GM12878 (cell line): ENCODE measurements around the gene LAMA5. TPM values are rescaled to one million over a fixed set of nuclear protein-coding genes. Genes with fewer than 3 reads are reported as not detected.

Experiments
- ATAC-seq: fragments of 200-7000 bp; cut with Tn5 transposase; 3 replicates; pipeline ENCODE4 v1.9.1; 2020; ENCODE audit warnings: mild to moderate bottlenecking, moderate library complexity
- BruUV-seq: library from RNA; stranded (reverse); fragments of 400-500 nt; replicated peaks from 2 replicates; lab custom pipeline; 2021; lab: Mats Ljungman, UMichigan
- CTCF ChIA-PET: fragments of 300-600 bp; sonication (Branson Sonifier 250); formaldehyde crosslinking; extraction: SDS; loops from one replicate; lab custom pipeline; 2021; ENCODE audit warnings: inconsistent platforms; lab: Yijun Ruan, JAX
- POLR2A ChIA-PET: fragments of 350-600 bp; formaldehyde crosslinking; extraction: SDS; loops from one replicate; lab custom pipeline; 2021; ENCODE audit warnings: inconsistent platforms; lab: Charles Lee
- RAD21 ChIA-PET: fragments of 300-600 bp; sonication (Branson Sonifier 250); formaldehyde crosslinking; loops from one replicate; lab custom pipeline; 2023; ENCODE audit warnings: antibody characterized with exemption; ENCODE audit not compliant: unreplicated experiment; lab: Charles Lee
- SMC1A ChIA-PET: fragments of 300-600 bp; sonication (Branson Sonifier 250); formaldehyde crosslinking; loops from one replicate; lab custom pipeline; 2023; ENCODE audit not compliant: unreplicated experiment, uncharacterized antibody; lab: Charles Lee
- DNase-seq: peaks from one replicate; pipeline ENCODE4 v3.0.0-alpha.2; 2011; ENCODE audit warnings: low read depth, low spot score
- FAIRE-seq: peaks from 3 replicates; lab custom pipeline; 2011; peaks lifted over from hg19 to GRCh38; lab: Jason Lieb, UNC
- H2AFZ ChIP-seq: 2 replicates; pipeline ENCODE4 v1.6.0; 2011; ENCODE audit warnings: low read depth, low read length, control low read depth; ENCODE audit not compliant: control insufficient read depth
- H3K27ac ChIP-seq: 2 replicates; pipeline ENCODE4 v1.5.1; 2011; ENCODE audit warnings: control low read depth; ENCODE audit not compliant: control insufficient read depth, insufficient read depth
- H3K27me3 ChIP-seq, 2 experiments: replicated peaks in 1 of 2; 2 replicates each; pipeline versions ENCODE4 v1.6.0 to v1.6.1; 2011; ENCODE audit warnings: low read length in 1 of 2; ENCODE audit not compliant: control insufficient read depth in 2 of 2, insufficient read depth in 2 of 2
- H3K36me3 ChIP-seq, 2 experiments: 2 replicates each; pipeline ENCODE4 v1.5.1; 2011; ENCODE audit warnings: low read length in 1 of 2; ENCODE audit not compliant: control insufficient read depth in 2 of 2, insufficient read depth in 2 of 2
- H3K4me1 ChIP-seq: 2 replicates; pipeline ENCODE4 v1.6.1; 2011; ENCODE audit warnings: mild to moderate bottlenecking, low read length, moderate library complexity, mixed read lengths; ENCODE audit not compliant: control insufficient read depth, insufficient read depth
- H3K4me2 ChIP-seq: 2 replicates; pipeline ENCODE4 v1.6.0; 2011; ENCODE audit warnings: control low read depth; ENCODE audit not compliant: control insufficient read depth, insufficient read depth
- H3K4me3 ChIP-seq: fragments of 200-600 bp; sonication (generic); 2 replicates; pipeline ENCODE4 v1.5.1; 2016
- H3K79me2 ChIP-seq: 2 replicates; pipeline ENCODE4 v1.6.0; 2011; ENCODE audit warnings: low read length; ENCODE audit not compliant: control insufficient read depth, insufficient read depth
- H3K9ac ChIP-seq: 2 replicates; pipeline ENCODE4 v1.8.0; 2011; ENCODE audit warnings: low read length, control low read depth, mixed read lengths; ENCODE audit not compliant: control insufficient read depth, insufficient read depth
- H3K9me3 ChIP-seq: replicated peaks from 3 replicates; pipeline ENCODE4 v1.5.1; 2011; ENCODE audit warnings: mild to moderate bottlenecking, low read length; ENCODE audit not compliant: control insufficient read depth, insufficient read depth
- H4K20me1 ChIP-seq: 2 replicates; pipeline ENCODE4 v1.6.0; 2011; ENCODE audit not compliant: control insufficient read depth, insufficient read depth
- CEBPZ ChIP-seq: fragments of 150-350 bp; IDR thresholded peaks from 2 replicates; pipeline ENCODE4 v1.6.1; 2016; ENCODE audit warnings: low read depth, low read length
- CHD4 ChIP-seq: fragments of 200-600 bp; sonication (generic); IDR thresholded peaks from 2 replicates; pipeline ENCODE4 v1.6.1; 2016; ENCODE audit warnings: mild to moderate bottlenecking
- E4F1 ChIP-seq: fragments of 450-650 bp; IDR thresholded peaks from 2 replicates; pipeline ENCODE4 v1.6.1; 2018; ENCODE audit warnings: borderline replicate concordance, mild to moderate bottlenecking; ENCODE audit not compliant: partially characterized antibody
- ESRRA ChIP-seq: IDR thresholded peaks from 2 replicates; pipeline ENCODE4 v1.6.1; 2012; ENCODE audit warnings: mild to moderate bottlenecking, low read length, improper control_type of control experiment
- IRF5 ChIP-seq: fragments of 450-650 bp; IDR thresholded peaks from 2 replicates; pipeline ENCODE4 v1.6.1; 2017; ENCODE audit warnings: borderline replicate concordance
- MTA2 ChIP-seq: fragments of 450-650 bp; IDR thresholded peaks from 2 replicates; pipeline ENCODE4 v1.6.1; 2016; ENCODE audit warnings: low read depth, mild to moderate bottlenecking, moderate library complexity
- RAD21 ChIP-seq: IDR thresholded peaks from 2 replicates; pipeline ENCODE4 v1.6.1; 2011; ENCODE audit warnings: mild to moderate bottlenecking, low read depth, low read length, moderate library complexity; ENCODE audit not compliant: insufficient read depth
- RB1 ChIP-seq: fragments of 450-650 bp; formaldehyde crosslinking; IDR thresholded peaks from 2 replicates; pipeline ENCODE4 v1.6.1; 2017; ENCODE audit warnings: mild to moderate bottlenecking, borderline replicate concordance
- RELA ChIP-seq: fragments of 450-650 bp; IDR thresholded peaks from 2 replicates; pipeline ENCODE4 v1.8.0; 2014; ENCODE audit warnings: borderline replicate concordance; ENCODE audit not compliant: partially characterized antibody
- SMC3 ChIP-seq: IDR thresholded peaks from 2 replicates; pipeline ENCODE4 v1.6.1; 2011; ENCODE audit warnings: low read length, improper control_type of control experiment, borderline replicate concordance
- ZNF592 ChIP-seq: fragments of 450-650 bp; IDR thresholded peaks from 2 replicates; pipeline ENCODE4 v1.6.1; 2017; ENCODE audit warnings: mild to moderate bottlenecking, moderate library complexity
- WGBS: methylation state at CpG from one replicate; pipeline ENCODE4 v1.1.6; 2016; ENCODE audit warnings: low lambda C conversion rate; ENCODE audit not compliant: insufficient replicate concordance, insufficient coverage; ENCODE audit errors: missing lambda C conversion rate; 5-methylcytosine and 5-hydroxymethylcytosine counted together
- in situ Hi-C: fragments of 300-500 bp; cut with MboI; formaldehyde crosslinking; loops from 9 replicates; pipeline ENCODE4 v1.14.3; 2018; ENCODE audit warnings: mixed read lengths
- intact Hi-C: fragments of 100-400 bp; cut with micrococcal nuclease; formaldehyde crosslinking; loops from one replicate; pipeline ENCODE4 v1.14.2; 2022; ENCODE audit not compliant: unreplicated experiment
- polyA plus RNA-seq, 11 experiments: library from polyadenylated mRNA; depleted of rRNA in 4 of 11; unstranded in 6 of 11; stranded (reverse) in 5 of 11; fragments of >200 nt; fragmentation: Nextera tagmentation in 4 of 11; fragmentation: Illumina TruSeq in 1 of 11; extraction: Ambion mirVana in 4 of 11; extraction: Trizol in 1 of 11; gene quantifications; 1 replicate in 1 of 11; 2 replicates in 10 of 11; pipeline versions ENCODE4 v1.2.1 to v1.2.3, GENCODE V29; 2011 to 2016; ENCODE audit warnings: inconsistent platforms in 2 of 11, missing spikeins in 2 of 11, low read depth in 1 of 11
- total RNA-seq, 4 experiments: library from RNA; depleted of rRNA in 3 of 4; stranded (reverse); fragments of >200 nt in 3 of 4; fragmentation: Illumina TruSeq in 1 of 4; extraction: Trizol in 1 of 4; gene quantifications; 2 replicates each; pipeline versions ENCODE4 v1.2.1 to v1.2.3, GENCODE V29; 2013 to 2021

Gene LAMA5
- total and polyA plus RNA-seq, 10 of the 15 experiments (the other 5 are each of a cell fraction or from before 2014, with no cell fraction given) = 0.09 to 3.1 (median 1.6) TPM; not detected in 3

- TF ChIP-seq ZNF592 = no peak
These were observed 44.5 kb downstream of the LAMA5 start (continued) for GRCh38 chr20:62322492-62323041.

GRCh38 chr20:62321975-62322374 lies 45.1 kb downstream of the LAMA5 start:
- H3K9ac ChIP-seq = no peak overlapping the region
- no peaks in the 10 kb centered on the region for H3K27me3 ChIP-seq
- ChIA-PET CTCF (no interaction called here), SMC1A (no interaction called here), RAD21 (no interaction called here), POLR2A (no interaction called here)
- in situ Hi-C loops = no loop called here
- no peak overlapping the region for H3K4me2 ChIP-seq
- H2AFZ ChIP-seq = no peak overlapping the region
- H3K4me3 ChIP-seq = no peak overlapping the region
- 91% methylated on average over 8 of the region's 16 CpGs for WGBS
- H3K27ac ChIP-seq = no peak overlapping the region
- H3K9me3 ChIP-seq = no peaks in the 10 kb centered on the region; the same call in 2 of the 3 replicates
- ATAC-seq (no peak), FAIRE-seq (no peak), DNase-seq (no peak)
- BruUV-seq = no TSS peak
- no peaks in the 10 kb centered on the region for H3K36me3 ChIP-seq
- intact Hi-C loops = no loop called here
- no peaks in the 10 kb centered on the region for H3K79me2 ChIP-seq
- H3K4me1 ChIP-seq = no peaks in the 10 kb centered on the region
- H4K20me1 ChIP-seq = no peaks in the 10 kb centered on the region
- TF ChIP-seq CEBPZ (no peak), SMC3 (no peak), RAD21 (no peak), CHD4 (no peak), IRF5 (no peak), RB1 (no peak), ESRRA (no peak), E4F1 (no peak), MTA2 (no peak), RELA (no peak)
